ENCODE data around the gene PI4K2A.

The PI4K2A gene

GRCh38 chr10:97640174-97640867 lies at the start of gene PI4K2A:
Gene PI4K2A (plus strand): TSS chr10:97640671. CDS start chr10:97640743, 72 bp downstream.
- TF ChIP-seq EZH2phosphoT487 (conservative IDR thresholded peaks at IDR 0.05; ENCODE audit: low read length), result no peak
- TF ChIP-seq CTCF (IDR thresholded peaks at IDR 0.05; ENCODE audit: insufficient read depth, low read length, poor library complexity, severe bottlenecking), result no peak
- Histone ChIP-seq H3K79me2 (ENCODE audit: insufficient read depth, low read length) (peaks cover 10% of the 10 kb centered on the region; the same call in 1 of the 2 replicates), H3K36me3 (ENCODE audit: low read length) (no peaks in the 10 kb centered on the region), H3K9me3 (ENCODE audit: insufficient read depth, low read length) (no peaks in the 10 kb centered on the region), H3K27me3 (ENCODE audit: low read length) (no peaks in the 10 kb centered on the region), H3K9me2 (replicated peaks; ENCODE audit: insufficient read depth, low read length) (no peaks in the 10 kb centered on the region), H3K4me2 (ENCODE audit: low read depth, low read length, poor library complexity, severe bottlenecking) (peak within 1 kb of the TSS; percentile 62), H3K9ac (ENCODE audit: low read length) (peak within 1 kb of the TSS; percentile 65), H4K20me1 (ENCODE audit: low read depth, low read length) (no peaks in the 10 kb centered on the region), H3K27ac (ENCODE audit: low read depth, low read length) (no peak within 1 kb of the TSS), H2AFZ (ENCODE audit: low read depth, low read length, severe bottlenecking) (peak within 1 kb of the TSS; percentile 85), H3F3A (ENCODE audit: insufficient read depth) (no peaks in the 10 kb centered on the region), H3K4me3 (ENCODE audit: insufficient read depth, low read length, poor library complexity, severe bottlenecking) (peak within 1 kb of the TSS; percentile 74)

DNA sequence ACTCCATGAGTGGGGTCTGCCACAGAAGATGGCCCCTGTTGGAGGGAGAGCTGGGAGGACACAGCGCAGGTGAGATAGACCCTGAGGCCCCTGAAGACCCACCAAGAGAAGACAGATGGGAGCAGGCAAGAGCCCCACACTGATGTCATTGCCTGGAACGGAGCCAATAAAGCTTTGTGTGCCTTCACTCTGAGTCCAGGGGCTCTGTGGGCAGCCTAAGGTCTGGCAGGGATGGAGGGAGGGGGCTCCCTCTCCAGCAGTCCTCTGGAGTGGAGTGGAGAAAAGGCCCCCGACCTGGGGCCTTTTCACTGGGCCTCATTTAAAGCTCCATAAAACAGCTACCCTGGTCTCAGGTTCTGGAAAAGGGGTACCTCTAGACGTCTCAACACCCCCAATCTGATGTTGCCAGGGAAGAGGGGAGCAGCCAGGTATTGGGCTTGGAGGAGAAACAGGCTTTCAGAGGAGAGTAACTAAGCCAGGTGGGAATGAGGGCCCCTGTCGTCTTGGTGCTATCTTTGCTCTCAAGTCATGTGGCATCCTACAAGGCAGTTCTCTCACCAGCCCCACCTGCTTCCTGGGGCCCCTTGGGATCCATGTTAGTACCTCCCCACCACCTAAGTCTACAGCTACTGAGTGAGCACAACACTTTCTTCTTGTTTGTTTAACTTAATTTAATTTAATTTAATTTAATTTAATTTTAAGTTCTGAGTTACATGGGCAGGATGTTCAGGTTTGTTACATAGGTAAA lies 49.5 kb upstream of the PI4K2A start:
- H2AFZ ChIP-seq (ENCODE audit: low read depth, low read length, severe bottlenecking), result no peak overlapping the region
- no peaks in the 10 kb centered on the region for H3K9me3 ChIP-seq (ENCODE audit: insufficient read depth, low read length)
- H3K4me3 ChIP-seq (ENCODE audit: insufficient read depth, low read length, poor library complexity, severe bottlenecking), result no peak overlapping the region
- H3F3A ChIP-seq (ENCODE audit: insufficient read depth), result no peaks in the 10 kb centered on the region
- H3K9ac ChIP-seq (ENCODE audit: low read length), result no peak overlapping the region
- H3K27ac ChIP-seq (ENCODE audit: low read depth, low read length), result no peak overlapping the region
- H3K27me3 ChIP-seq (ENCODE audit: low read length), result no peaks in the 10 kb centered on the region
- no peak overlapping the region for H3K4me2 ChIP-seq (ENCODE audit: low read depth, low read length, poor library complexity, severe bottlenecking)
- H3K79me2 ChIP-seq (ENCODE audit: insufficient read depth, low read length), result no peaks in the 10 kb centered on the region
- no peak for TF ChIP-seq EZH2phosphoT487 (conservative IDR thresholded peaks at IDR 0.05; ENCODE audit: low read length)
- no peak for TF ChIP-seq CTCF (IDR thresholded peaks at IDR 0.05; ENCODE audit: insufficient read depth, low read length, poor library complexity, severe bottlenecking)
- no peaks in the 10 kb centered on the region for H3K36me3 ChIP-seq (ENCODE audit: low read length)
- no peaks in the 10 kb centered on the region for H3K9me2 ChIP-seq (replicated peaks; ENCODE audit: insufficient read depth, low read length)
- H4K20me1 ChIP-seq (ENCODE audit: low read depth, low read length), result no peaks in the 10 kb centered on the region

DNA sequence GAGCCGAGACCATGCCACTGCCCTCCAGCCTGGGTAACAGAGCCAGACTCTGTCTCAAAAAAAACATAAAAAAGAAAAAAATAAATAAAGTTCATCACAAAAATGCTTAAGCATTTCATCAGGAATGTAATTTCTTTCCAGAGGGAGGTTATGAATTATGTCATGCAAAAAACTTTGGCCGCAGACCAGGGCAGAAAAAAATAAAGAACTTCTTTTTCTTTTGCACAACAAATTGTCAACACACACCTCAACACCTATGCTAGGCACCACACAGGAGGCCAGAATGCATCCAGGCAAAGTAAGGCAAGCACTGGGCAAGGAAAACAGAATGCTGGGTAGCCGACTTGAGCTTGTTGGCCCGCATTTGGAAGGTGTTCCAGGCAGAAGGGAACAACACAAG lies 47.0 kb upstream of the PI4K2A start:
- no peak overlapping the region for H3K27ac ChIP-seq (ENCODE audit: low read depth, low read length)
- TF ChIP-seq CTCF (IDR thresholded peaks at IDR 0.05; ENCODE audit: insufficient read depth, low read length, poor library complexity, severe bottlenecking), result no peak
- TF ChIP-seq EZH2phosphoT487 (conservative IDR thresholded peaks at IDR 0.05; ENCODE audit: low read length), result no peak

More for the DNA sequence above, 47.0 kb upstream of the PI4K2A start:
- Histone ChIP-seq H3K4me2 (ENCODE audit: low read depth, low read length, poor library complexity, severe bottlenecking) (no peak overlapping the region), H3K9ac (ENCODE audit: low read length) (no peak overlapping the region), H3K79me2 (ENCODE audit: insufficient read depth, low read length) (no peaks in the 10 kb centered on the region), H3K27me3 (ENCODE audit: low read length) (no peaks in the 10 kb centered on the region), H3K36me3 (ENCODE audit: low read length) (no peaks in the 10 kb centered on the region), H2AFZ (ENCODE audit: low read depth, low read length, severe bottlenecking) (no peak overlapping the region), H3K4me3 (ENCODE audit: insufficient read depth, low read length, poor library complexity, severe bottlenecking) (no peak overlapping the region), H3K9me3 (ENCODE audit: insufficient read depth, low read length) (no peaks in the 10 kb centered on the region), H4K20me1 (ENCODE audit: low read depth, low read length) (no peaks in the 10 kb centered on the region), H3K9me2 (replicated peaks; ENCODE audit: insufficient read depth, low read length) (no peaks in the 10 kb centered on the region), H3F3A (ENCODE audit: insufficient read depth) (no peaks in the 10 kb centered on the region)
